Measurements from ENCODE around the gene HLA-DQA2.
A peak's percentile ranks its signal among the peaks of the same experiment; 100 is the strongest.
"Not testable (repeated sequence)": the region's sequence is repeated elsewhere in the genome, so short reads cannot be mapped to it uniquely, and the experiment has no call there.

Gene HLA-DQA2

GRCh38 chr6:32782923-32783322, 41.7 kb downstream of the HLA-DQA2 start:
- DNase-seq, result not testable (repeated sequence)

- peak; percentile 45 for DNase-seq
These were observed 44.8 kb downstream of the HLA-DQA2 start for GRCh38 chr6:32785781-32786533.

- DNase-seq, result no peak
These were observed 49.1 kb downstream of the HLA-DQA2 start for GRCh38 chr6:32790306-32790705.

GRCh38 chr6:32792901-32793435, 51.8 kb downstream of the HLA-DQA2 start:
- DNase-seq, result no peak

- DNase-seq, result no peak
These were observed 53.3 kb downstream of the HLA-DQA2 start for GRCh38 chr6:32794510-32794909.
